Astrocyte (in vitro differentiated cells and primary cell): ENCODE measurements around the gene FNDC7. TPM values are rescaled to one million over a fixed set of nuclear protein-coding genes. Genes with fewer than 3 reads are reported as not detected.
"Not testable (repeated sequence)": the region's sequence is repeated elsewhere in the genome, so short reads cannot be mapped to it uniquely, and the experiment has no call there.

Experiments used
- DNase-seq: peaks from one replicate; pipeline ENCODE4 v3.0.0-alpha.2; 2010; ENCODE audit warnings: low read depth
- FAIRE-seq: peaks from 2 replicates; lab custom pipeline; 2011; peaks lifted over from hg19 to GRCh38; lab: Jason Lieb, UNC
- H2AFZ ChIP-seq: 2 replicates; pipeline ENCODE4 v1.6.0; 2012; ENCODE audit warnings: low read depth, low read length, inconsistent platforms
- H3K27ac ChIP-seq: 2 replicates; pipeline ENCODE4 v1.5.1; 2011; ENCODE audit warnings: low read depth, low read length, inconsistent platforms
- H3K27me3 ChIP-seq: 2 replicates; pipeline ENCODE4 v1.6.0; 2011; ENCODE audit warnings: low read length, inconsistent platforms; ENCODE audit not compliant: insufficient read depth
- H3K36me3 ChIP-seq: 2 replicates; pipeline ENCODE4 v1.5.1; 2011; ENCODE audit warnings: low read length, inconsistent platforms; ENCODE audit not compliant: insufficient read depth
- H3K4me1 ChIP-seq: 2 replicates; pipeline ENCODE4 v1.5.1; 2011; ENCODE audit warnings: low read length, inconsistent platforms; ENCODE audit not compliant: insufficient read depth
- H3K4me2 ChIP-seq: 2 replicates; pipeline ENCODE4 v1.6.0; 2012; ENCODE audit warnings: low read length, inconsistent platforms
- H3K4me3 ChIP-seq: 2 replicates; pipeline ENCODE4 v1.5.1; 2011; ENCODE audit warnings: low read depth, mild to moderate bottlenecking, low read length, inconsistent platforms; ENCODE audit not compliant: insufficient read depth
- H3K79me2 ChIP-seq: 2 replicates; pipeline ENCODE4 v1.6.0; 2012; ENCODE audit warnings: mild to moderate bottlenecking, low read length, inconsistent platforms; ENCODE audit not compliant: insufficient read depth
- H3K9ac ChIP-seq: 2 replicates; pipeline ENCODE4 v1.6.0; 2012; ENCODE audit warnings: mild to moderate bottlenecking, low read length, inconsistent platforms
- H3K9me3 ChIP-seq: 2 replicates; pipeline ENCODE4 v1.5.1; 2012; ENCODE audit warnings: low read depth, mild to moderate bottlenecking, low read length, inconsistent platforms; ENCODE audit not compliant: insufficient read depth
- H4K20me1 ChIP-seq: 2 replicates; pipeline ENCODE4 v1.6.0; 2012; ENCODE audit warnings: low read length, inconsistent platforms; ENCODE audit not compliant: insufficient read depth
- H3K27ac Mint-ChIP-seq: one replicate; pipeline ENCODE4 v1.8.0; 2021; ENCODE audit warnings: mild to moderate bottlenecking, mixed read lengths; ENCODE audit not compliant: unreplicated experiment
- H3K27me3 Mint-ChIP-seq: one replicate; pipeline ENCODE4 v1.8.0; 2021; ENCODE audit warnings: low read depth, mixed read lengths; ENCODE audit not compliant: unreplicated experiment
- H3K36me3 Mint-ChIP-seq: one replicate; pipeline ENCODE4 v1.8.0; 2021; ENCODE audit warnings: low read depth, mixed read lengths; ENCODE audit not compliant: unreplicated experiment
- H3K4me1 Mint-ChIP-seq: one replicate; pipeline ENCODE4 v1.8.0; 2021; ENCODE audit warnings: low read depth, mixed read lengths; ENCODE audit not compliant: unreplicated experiment
- H3K4me3 Mint-ChIP-seq: one replicate; pipeline ENCODE4 v1.8.0; 2021; ENCODE audit warnings: mild to moderate bottlenecking, moderate library complexity, mixed read lengths; ENCODE audit not compliant: unreplicated experiment
- H3K9me3 Mint-ChIP-seq: one replicate; pipeline ENCODE4 v1.8.0; 2021; ENCODE audit warnings: mild to moderate bottlenecking, mixed read lengths; ENCODE audit not compliant: unreplicated experiment
- EZH2 ChIP-seq: IDR thresholded peaks from 2 replicates; pipeline ENCODE4 v1.6.1; 2012; ENCODE audit warnings: mild to moderate bottlenecking, low read length, inconsistent platforms; ENCODE audit not compliant: insufficient read depth
- total RNA-seq: library from RNA; stranded (reverse); gene quantifications from 2 replicates; pipeline ENCODE4 v1.2.1, GENCODE V29; 2021
- TF ChIP-seq, protein P1 (sequence below): IDR thresholded peaks from 2 replicates; pipeline ENCODE4 v1.5.1; 2011; ENCODE audit warnings: low read depth, mild to moderate bottlenecking, inconsistent platforms, low read length, moderate library complexity; ENCODE audit not compliant: insufficient read depth

Gene FNDC7
- total RNA-seq, 1 donor from 2014 or later: 0.20 TPM

DNA sequence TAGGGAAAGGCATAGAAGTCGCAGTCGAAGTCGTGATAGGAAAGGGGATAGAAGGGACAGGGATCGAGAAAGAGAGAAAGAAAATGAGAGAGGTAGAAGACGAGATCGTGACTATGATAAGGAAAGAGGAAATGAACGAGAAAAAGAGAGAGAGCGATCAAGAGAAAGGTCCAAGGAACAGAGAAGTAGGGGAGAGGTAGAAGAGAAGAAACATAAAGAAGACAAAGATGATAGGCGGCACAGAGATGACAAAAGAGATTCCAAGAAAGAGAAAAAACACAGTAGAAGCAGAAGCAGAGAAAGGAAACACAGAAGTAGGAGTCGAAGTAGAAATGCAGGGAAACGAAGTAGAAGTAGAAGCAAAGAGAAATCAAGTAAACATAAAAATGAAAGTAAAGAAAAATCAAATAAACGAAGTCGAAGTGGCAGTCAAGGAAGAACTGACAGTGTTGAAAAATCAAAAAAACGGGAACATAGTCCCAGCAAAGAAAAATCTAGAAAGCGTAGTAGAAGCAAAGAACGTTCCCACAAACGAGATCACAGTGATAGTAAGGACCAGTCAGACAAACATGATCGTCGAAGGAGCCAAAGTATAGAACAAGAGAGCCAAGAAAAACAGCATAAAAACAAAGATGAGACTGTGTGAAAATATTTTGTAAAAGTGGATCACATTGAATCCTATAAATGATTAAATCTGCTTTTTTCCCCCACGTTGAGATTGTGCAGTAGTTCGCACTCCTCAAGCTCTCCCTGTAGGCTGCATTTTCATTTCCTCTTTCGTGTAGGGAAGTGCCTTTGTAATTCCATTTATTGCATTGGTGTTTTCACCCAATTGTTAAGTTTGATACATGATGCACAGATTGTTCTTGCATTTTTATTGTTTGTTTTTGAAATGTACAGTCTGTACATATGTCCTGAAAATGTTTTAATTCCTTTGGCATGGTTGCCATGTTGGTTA is 13.1 kb upstream of the FNDC7 start:
- no peak overlapping the region for H2AFZ ChIP-seq
- H3K4me1 ChIP-seq: peaks cover 12% of the 10 kb centered on the region
- Mint-ChIP-seq H3K27me3 (no peaks in the 10 kb centered on the region), H3K9me3 (peaks cover 2% of the 10 kb centered on the region), H3K4me3 (no peak overlapping the region), H3K36me3 (peaks cover 16% of the 10 kb centered on the region), H3K27ac (no peak overlapping the region), H3K4me1 (peaks cover 9% of the 10 kb centered on the region)
- no peaks in the 10 kb centered on the region for H3K27me3 ChIP-seq
- no peak overlapping the region for H3K4me3 ChIP-seq
- no peak overlapping the region for H3K9ac ChIP-seq
- no peak overlapping the region for H3K4me2 ChIP-seq
- H3K27ac ChIP-seq: no peak overlapping the region
- H3K9me3 ChIP-seq: no peaks in the 10 kb centered on the region
- no peak for FAIRE-seq
- H3K36me3 ChIP-seq: peaks cover 58% of the 10 kb centered on the region
- TF ChIP-seq, protein P1, sequence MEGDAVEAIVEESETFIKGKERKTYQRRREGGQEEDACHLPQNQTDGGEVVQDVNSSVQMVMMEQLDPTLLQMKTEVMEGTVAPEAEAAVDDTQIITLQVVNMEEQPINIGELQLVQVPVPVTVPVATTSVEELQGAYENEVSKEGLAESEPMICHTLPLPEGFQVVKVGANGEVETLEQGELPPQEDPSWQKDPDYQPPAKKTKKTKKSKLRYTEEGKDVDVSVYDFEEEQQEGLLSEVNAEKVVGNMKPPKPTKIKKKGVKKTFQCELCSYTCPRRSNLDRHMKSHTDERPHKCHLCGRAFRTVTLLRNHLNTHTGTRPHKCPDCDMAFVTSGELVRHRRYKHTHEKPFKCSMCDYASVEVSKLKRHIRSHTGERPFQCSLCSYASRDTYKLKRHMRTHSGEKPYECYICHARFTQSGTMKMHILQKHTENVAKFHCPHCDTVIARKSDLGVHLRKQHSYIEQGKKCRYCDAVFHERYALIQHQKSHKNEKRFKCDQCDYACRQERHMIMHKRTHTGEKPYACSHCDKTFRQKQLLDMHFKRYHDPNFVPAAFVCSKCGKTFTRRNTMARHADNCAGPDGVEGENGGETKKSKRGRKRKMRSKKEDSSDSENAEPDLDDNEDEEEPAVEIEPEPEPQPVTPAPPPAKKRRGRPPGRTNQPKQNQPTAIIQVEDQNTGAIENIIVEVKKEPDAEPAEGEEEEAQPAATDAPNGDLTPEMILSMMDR: no peak
- no peak for TF ChIP-seq EZH2
- H4K20me1 ChIP-seq: peaks cover 42% of the 10 kb centered on the region
- DNase-seq: no peak
- peaks cover 35% of the 10 kb centered on the region for H3K79me2 ChIP-seq

DNA sequence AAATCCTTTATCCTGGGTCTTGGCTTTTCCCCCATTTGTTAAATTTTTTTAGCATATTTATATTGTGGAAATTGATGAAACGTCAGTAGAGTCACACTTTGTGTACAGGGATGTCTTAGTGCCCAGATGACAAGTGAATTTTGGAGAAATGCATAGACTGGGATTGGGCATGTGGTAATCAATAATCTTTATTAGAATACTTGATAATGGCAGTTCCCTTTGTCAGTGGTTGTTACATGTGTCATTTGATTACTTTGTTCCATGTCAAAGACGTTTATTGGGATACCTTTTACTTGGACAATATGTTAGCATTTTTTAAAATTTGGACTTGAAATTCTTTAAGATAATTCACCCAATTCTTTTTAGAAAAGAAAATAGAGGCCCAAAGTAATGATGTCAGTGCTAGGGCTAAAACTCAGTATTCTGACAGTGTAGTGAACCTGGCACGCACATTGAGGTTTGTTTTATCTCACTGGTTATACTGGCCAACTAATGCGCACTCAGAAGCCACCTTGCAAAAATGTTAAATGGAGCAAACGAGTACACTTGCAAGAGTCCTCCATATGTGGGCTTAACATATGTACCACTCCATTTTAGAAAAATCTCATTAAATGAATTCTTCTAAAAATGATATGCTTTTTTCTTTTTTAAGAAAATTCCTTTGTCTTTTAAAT is 11.4 kb upstream of the FNDC7 start:
- Histone ChIP-seq H3K4me3 (no peak overlapping the region), H4K20me1 (peaks cover 29% of the 10 kb centered on the region), H3K79me2 (peaks cover 18% of the 10 kb centered on the region), H3K27ac (no peak overlapping the region), H3K4me1 (peaks cover 14% of the 10 kb centered on the region), H3K9ac (no peak overlapping the region), H3K9me3 (no peaks in the 10 kb centered on the region), H3K36me3 (peaks cover 47% of the 10 kb centered on the region), H2AFZ (no peak overlapping the region), H3K4me2 (no peak overlapping the region), H3K27me3 (no peaks in the 10 kb centered on the region)
- DNase-seq (no peak), FAIRE-seq (no peak)
- H3K9me3 Mint-ChIP-seq: peaks cover 2% of the 10 kb centered on the region
- no peaks in the 10 kb centered on the region for H3K27me3 Mint-ChIP-seq
- H3K4me1 Mint-ChIP-seq: peaks cover 8% of the 10 kb centered on the region
- no peak overlapping the region for H3K27ac Mint-ChIP-seq
- H3K36me3 Mint-ChIP-seq: peaks cover 16% of the 10 kb centered on the region
- H3K4me3 Mint-ChIP-seq: no peak overlapping the region
- no peak for TF ChIP-seq EZH2
- TF ChIP-seq, protein P1: no peak

DNA sequence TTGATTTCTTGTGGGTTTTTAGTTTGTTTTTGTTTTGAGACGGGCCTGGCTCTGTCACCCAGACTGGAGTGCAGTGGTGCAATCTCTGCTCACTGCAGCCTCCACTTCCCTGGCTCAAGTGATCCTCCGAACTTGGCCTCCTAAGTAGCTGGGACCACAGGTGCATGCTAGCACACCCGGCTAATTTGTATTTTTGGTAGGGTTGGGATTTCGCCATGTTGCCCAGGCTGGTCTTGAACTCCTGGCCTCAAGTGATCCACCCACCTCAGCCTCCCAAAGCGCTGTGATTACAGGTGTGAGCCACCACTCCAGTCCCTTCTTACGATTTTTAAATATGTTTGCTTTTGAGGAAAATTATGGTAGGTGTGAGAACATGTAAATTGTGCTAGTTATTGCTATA is 10.6 kb upstream of the FNDC7 start:
- not testable (repeated sequence) for H3K27ac ChIP-seq, H3K4me1 Mint-ChIP-seq, H3K9me3 Mint-ChIP-seq, H3K27ac Mint-ChIP-seq, FAIRE-seq, DNase-seq, H3K9ac ChIP-seq, H3K27me3 Mint-ChIP-seq, H3K9me3 ChIP-seq, H3K4me3 ChIP-seq, H3K27me3 ChIP-seq, H3K4me3 Mint-ChIP-seq, H3K4me2 ChIP-seq, H2AFZ ChIP-seq
- H3K4me1 ChIP-seq: peaks cover 14% of the 10 kb centered on the region
- H3K36me3 Mint-ChIP-seq: peaks cover 16% of the 10 kb centered on the region
- H3K36me3 ChIP-seq: peaks cover 39% of the 10 kb centered on the region
- peaks cover 10% of the 10 kb centered on the region for H3K79me2 ChIP-seq
- peaks cover 21% of the 10 kb centered on the region for H4K20me1 ChIP-seq
